ENCODE measurements around the gene NECTIN2. TPM values are rescaled to one million over a fixed set of nuclear protein-coding genes. Genes with fewer than 3 reads are reported as not detected.

Gene NECTIN2
- total and polyA plus RNA-seq, 4 donors: 49.4 to 77.5 (median 55.5) TPM

DNA sequence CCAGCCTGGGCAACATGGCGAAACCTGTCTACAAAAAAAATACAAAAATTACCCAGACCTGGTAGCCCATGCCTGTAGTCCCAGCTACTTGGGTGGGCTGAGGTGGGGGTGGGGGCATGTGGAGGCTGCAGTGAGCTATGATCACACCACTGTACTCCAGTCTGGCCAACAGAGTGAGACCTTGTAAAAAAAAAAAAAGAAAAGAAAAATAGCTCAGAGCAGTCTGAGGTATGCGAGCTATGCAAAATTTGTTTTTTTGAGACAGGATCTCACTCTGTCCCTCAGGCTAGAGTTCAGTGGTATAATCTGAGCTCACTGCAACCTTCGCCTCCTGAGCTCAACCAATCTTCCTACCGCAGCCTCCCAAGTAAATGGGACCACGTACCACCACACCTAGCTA is 37.8 kb downstream of the NECTIN2 start:
- Histone ChIP-seq H3K9ac (ENCODE audit: low read depth in 1 of 2, low read length in 2 of 2) (no peak overlapping the region), H3K4me1 (ENCODE audit: control insufficient read depth in 4 of 4, insufficient read depth in 4 of 4, low read length in 3 of 4) (no peaks in the 10 kb centered on the region), H3K27me3 (ENCODE audit: control insufficient read depth in 4 of 4, insufficient read depth in 4 of 4, low read length in 3 of 4) (no peaks in the 10 kb centered on the region), H3K4me3 (ENCODE audit: low read depth in 1 of 3, low read length in 3 of 3) (no peak overlapping the region), H3K9me3 (ENCODE audit: control insufficient read depth in 4 of 4, low read length in 3 of 4) (no peaks in the 10 kb centered on the region), H3K27ac (ENCODE audit: low read depth in 1 of 2, low read length in 2 of 2) (no peak overlapping the region), H3K36me3 (ENCODE audit: control insufficient read depth in 4 of 4, insufficient read depth in 3 of 4, low read depth in 1 of 4, low read length in 3 of 4) (peaks cover 1 to 36% (median 7%) of the 10 kb centered on the region in 4 donors)
- TF ChIP-seq EGR1 (IDR thresholded peaks at IDR 0.05; ENCODE audit: low read depth in 2 of 2) (no peak), REST (IDR thresholded peaks at IDR 0.05) (no peak), RAD21 (IDR thresholded peaks at IDR 0.05) (no peak), FOXA2 (IDR thresholded peaks at IDR 0.05) (no peak), FOXA1 (IDR thresholded peaks at IDR 0.05) (no peak), GABPA (IDR thresholded peaks at IDR 0.05 in 1 of 2, conservative IDR thresholded peaks at IDR 0.05 in 1 of 2) (no peak), MAX (IDR thresholded peaks at IDR 0.05) (no peak)
- TF ChIP-seq, protein P1, sequence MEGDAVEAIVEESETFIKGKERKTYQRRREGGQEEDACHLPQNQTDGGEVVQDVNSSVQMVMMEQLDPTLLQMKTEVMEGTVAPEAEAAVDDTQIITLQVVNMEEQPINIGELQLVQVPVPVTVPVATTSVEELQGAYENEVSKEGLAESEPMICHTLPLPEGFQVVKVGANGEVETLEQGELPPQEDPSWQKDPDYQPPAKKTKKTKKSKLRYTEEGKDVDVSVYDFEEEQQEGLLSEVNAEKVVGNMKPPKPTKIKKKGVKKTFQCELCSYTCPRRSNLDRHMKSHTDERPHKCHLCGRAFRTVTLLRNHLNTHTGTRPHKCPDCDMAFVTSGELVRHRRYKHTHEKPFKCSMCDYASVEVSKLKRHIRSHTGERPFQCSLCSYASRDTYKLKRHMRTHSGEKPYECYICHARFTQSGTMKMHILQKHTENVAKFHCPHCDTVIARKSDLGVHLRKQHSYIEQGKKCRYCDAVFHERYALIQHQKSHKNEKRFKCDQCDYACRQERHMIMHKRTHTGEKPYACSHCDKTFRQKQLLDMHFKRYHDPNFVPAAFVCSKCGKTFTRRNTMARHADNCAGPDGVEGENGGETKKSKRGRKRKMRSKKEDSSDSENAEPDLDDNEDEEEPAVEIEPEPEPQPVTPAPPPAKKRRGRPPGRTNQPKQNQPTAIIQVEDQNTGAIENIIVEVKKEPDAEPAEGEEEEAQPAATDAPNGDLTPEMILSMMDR (IDR thresholded peaks at IDR 0.05; ENCODE audit: low read depth, low read length, missing input control): no peak
- WGBS: 94% methylated on average over 5 of the region's 5 CpGs
- DNase-seq (ENCODE audit: low spot score): no peak

- Histone ChIP-seq H3K9ac (ENCODE audit: low read depth in 1 of 2, low read length in 2 of 2) (no peak overlapping the region), H3K27ac (ENCODE audit: low read depth in 1 of 2, low read length in 2 of 2) (no peak overlapping the region), H3K9me3 (ENCODE audit: control insufficient read depth in 4 of 4, low read length in 3 of 4) (no peaks in the 10 kb centered on the region), H3K4me3 (ENCODE audit: low read depth in 1 of 3, low read length in 3 of 3) (no peak overlapping the region), H3K4me1 (ENCODE audit: control insufficient read depth in 4 of 4, insufficient read depth in 4 of 4, low read length in 3 of 4) (peaks cover 0 to 1% (median under 1%) of the 10 kb centered on the region in 4 donors), H3K27me3 (ENCODE audit: control insufficient read depth in 4 of 4, insufficient read depth in 4 of 4, low read length in 3 of 4) (no peaks in the 10 kb centered on the region), H3K36me3 (ENCODE audit: control insufficient read depth in 4 of 4, insufficient read depth in 3 of 4, low read depth in 1 of 4, low read length in 3 of 4) (peaks cover 1 to 36% (median 7%) of the 10 kb centered on the region in 4 donors)
- 95% methylated on average over 4 of the region's 4 CpGs for WGBS
- no peak for DNase-seq (ENCODE audit: low spot score)
- TF ChIP-seq FOXA1 (IDR thresholded peaks at IDR 0.05) (no peak), HNF4A (conservative IDR thresholded peaks at IDR 0.05) (no peak), GABPA (IDR thresholded peaks at IDR 0.05 in 1 of 2, conservative IDR thresholded peaks at IDR 0.05 in 1 of 2) (no peak), SP1 (IDR thresholded peaks at IDR 0.05) (no peak), RXRA (IDR thresholded peaks at IDR 0.05) (no peak), NR2F2 (IDR thresholded peaks at IDR 0.05) (no peak), JUND (IDR thresholded peaks at IDR 0.05) (no peak), RAD21 (IDR thresholded peaks at IDR 0.05) (no peak), EGR1 (IDR thresholded peaks at IDR 0.05; ENCODE audit: low read depth in 2 of 2) (no peak)
- TF ChIP-seq, protein P2, sequence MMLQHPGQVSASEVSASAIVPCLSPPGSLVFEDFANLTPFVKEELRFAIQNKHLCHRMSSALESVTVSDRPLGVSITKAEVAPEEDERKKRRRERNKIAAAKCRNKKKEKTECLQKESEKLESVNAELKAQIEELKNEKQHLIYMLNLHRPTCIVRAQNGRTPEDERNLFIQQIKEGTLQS (IDR thresholded peaks at IDR 0.05): no peak
- TF ChIP-seq, protein P1 (IDR thresholded peaks at IDR 0.05; ENCODE audit: low read depth, low read length, missing input control): no peak
- TF ChIP-seq, protein P3, sequence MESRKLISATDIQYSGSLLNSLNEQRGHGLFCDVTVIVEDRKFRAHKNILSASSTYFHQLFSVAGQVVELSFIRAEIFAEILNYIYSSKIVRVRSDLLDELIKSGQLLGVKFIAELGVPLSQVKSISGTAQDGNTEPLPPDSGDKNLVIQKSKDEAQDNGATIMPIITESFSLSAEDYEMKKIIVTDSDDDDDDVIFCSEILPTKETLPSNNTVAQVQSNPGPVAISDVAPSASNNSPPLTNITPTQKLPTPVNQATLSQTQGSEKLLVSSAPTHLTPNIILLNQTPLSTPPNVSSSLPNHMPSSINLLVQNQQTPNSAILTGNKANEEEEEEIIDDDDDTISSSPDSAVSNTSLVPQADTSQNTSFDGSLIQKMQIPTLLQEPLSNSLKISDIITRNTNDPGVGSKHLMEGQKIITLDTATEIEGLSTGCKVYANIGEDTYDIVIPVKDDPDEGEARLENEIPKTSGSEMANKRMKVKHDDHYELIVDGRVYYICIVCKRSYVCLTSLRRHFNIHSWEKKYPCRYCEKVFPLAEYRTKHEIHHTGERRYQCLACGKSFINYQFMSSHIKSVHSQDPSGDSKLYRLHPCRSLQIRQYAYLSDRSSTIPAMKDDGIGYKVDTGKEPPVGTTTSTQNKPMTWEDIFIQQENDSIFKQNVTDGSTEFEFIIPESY (IDR thresholded peaks at IDR 0.05): no peak
These were observed 38.5 kb downstream of the NECTIN2 start for GRCh38 chr19:44884566-44884965.

All from liver (tissue), 9 donors.